Kidney capillary endothelial cell (primary cell): ENCODE measurements around the gene ZBTB43.
"Not testable (repeated sequence)": the region's sequence is repeated elsewhere in the genome, so short reads cannot be mapped to it uniquely, and the experiment has no call there.

Experiments
- DNase-seq: peaks from one replicate; pipeline ENCODE4 v3.0.0-alpha.2; 2018; ENCODE audit warnings: low spot score

The ZBTB43 gene

DNA sequence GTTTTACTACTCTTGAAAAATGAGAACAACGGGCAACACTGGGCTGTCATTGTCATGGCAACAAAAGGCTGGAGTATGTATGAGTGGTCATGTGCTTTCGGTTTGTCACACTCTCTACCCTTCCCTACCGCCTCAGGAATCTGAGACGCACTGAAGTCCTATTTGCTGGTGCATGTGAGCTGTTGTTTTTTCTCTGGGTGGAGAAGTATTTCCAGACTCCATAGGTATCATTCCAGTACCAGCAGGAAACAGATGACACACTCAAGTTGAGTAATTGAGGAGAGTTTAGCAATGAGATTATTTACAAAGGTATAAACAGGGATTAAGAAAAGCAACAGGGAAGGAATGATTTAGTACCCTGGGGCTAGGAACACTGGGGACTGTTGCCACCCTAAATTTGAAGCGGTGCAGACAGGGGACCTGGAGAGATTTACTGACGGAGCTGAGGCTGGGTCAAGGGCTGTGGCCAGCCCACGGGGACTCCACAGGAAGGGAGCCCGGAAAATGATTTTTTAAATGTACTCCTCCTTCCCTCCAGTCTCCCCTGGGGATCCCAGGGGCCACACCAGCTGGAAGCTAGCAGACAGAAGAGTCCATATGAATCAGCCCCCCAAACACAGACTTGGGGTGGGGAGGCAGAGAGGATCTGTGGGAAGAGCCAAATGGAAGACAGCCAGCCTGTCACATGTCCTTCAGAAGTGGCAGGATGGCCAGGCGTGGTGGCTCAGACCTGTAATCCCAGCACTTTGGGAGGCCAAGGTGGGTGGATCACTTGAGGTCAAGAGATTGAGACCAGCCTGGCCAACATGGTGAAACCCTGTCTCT is 13.2 kb upstream of the ZBTB43 start:
- DNase-seq = peak; percentile 30

DNA sequence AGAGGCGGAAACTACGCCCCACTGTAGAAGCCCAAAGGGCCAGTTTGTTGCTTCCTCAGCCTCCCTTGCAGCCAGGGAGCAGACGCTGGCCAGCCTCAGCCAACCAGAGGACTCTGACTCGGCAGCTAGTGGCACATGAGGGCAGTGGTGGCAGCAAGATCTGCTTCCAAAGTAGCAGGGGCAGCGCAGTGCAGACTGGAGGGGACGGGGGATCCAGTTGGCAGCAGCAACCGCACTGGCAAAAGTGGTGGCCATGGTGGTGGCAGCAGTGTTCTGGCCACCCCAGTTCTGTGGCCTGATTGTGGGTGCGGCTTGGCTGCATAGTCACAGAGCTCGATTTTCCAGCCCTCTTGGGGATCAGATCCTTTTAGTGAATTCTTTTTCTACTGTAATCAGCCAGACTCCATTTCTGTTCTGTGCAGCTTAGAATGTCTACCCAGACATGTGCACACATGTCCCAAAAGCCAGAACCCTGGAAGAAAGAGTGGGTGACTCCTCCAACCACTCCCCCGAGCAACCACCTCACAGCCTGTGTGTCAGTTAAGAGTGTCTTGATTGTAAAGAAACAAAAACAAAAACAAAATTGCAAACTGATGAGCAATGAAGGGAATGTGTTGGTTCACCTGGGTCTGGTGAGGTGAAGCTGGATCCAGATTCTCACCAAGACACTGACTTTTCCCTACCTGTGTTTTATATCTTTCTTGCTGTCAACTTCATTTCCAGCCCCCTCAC is 11.0 kb upstream of the ZBTB43 start:
- DNase-seq = no peak

DNA sequence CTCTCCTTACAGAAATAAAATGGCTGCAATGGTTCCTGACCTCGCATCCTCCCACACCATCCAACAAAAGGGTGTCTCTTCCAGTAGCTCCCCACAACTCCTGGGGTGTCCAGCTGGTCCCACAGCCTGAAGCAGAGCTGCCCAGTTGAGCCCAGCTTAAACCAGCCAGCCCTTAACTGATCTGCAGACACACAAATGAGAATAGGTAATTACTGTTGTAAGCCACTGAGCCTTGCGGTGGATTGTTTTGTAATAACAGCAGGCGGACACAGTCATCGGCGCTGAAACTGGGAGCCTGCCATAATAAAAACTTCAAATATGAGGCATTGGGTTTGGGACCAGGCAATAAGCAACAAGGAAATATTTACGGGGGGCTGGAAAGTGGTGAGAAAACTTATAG is 10.4 kb upstream of the ZBTB43 start:
- no peak for DNase-seq

DNA sequence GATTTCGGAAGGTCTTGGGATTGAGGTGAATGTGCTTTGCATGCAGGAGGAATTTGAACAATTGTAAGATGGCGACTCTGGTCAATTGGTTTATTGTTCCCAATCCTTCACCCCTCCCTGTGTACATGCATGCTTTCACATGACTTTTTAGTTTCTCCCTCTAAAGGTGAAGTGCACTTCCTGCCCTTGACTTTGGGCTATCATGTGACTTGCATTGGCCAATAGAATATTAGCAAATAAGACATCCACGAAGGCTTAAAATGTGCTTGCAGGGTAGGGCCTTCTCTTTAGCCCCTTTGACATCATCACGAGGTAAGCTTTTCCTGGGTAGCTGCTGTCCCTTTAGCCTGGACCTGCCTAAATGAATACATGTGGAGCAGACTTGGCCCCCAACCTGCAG is 8.1 kb upstream of the ZBTB43 start:
- DNase-seq = no peak

DNA sequence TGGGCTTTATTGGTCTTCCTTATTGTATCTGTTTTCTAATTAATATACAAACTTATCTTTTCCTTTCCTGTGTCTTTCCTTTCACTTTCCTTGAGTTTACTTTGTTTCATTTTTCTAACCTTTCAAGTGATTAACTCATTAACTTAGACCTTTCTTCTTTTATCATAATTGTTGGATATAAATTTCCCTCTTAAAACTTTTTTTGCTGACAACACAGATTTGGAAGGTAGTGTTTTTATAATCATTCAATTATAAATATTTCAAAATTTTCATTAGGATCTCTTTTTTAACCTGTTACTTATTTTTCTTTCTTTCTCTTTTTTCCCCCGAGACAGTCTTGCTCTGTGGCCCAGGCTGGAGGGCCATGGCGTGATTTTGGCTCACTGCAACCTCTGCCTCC is 6.9 kb upstream of the ZBTB43 start:
- no peak for DNase-seq

DNA sequence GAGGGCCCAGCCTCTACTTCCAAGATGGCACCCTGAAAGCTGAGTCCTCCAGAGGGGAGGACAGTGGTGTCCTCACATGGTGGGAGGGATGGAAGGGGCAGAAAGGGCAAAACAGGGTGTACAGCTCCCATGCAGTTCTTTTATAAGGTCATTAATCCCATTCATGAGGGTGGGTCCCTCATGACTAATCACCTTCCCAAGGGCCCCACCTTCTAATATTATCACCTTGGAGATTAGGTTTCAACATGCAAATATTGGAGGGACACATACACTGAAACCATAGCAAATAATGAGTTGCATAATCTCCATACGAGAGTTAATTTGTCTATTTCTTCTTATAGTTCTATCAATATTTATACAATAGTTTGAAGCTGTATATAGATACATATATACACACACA is 5.8 kb upstream of the ZBTB43 start:
- no peak for DNase-seq

DNA sequence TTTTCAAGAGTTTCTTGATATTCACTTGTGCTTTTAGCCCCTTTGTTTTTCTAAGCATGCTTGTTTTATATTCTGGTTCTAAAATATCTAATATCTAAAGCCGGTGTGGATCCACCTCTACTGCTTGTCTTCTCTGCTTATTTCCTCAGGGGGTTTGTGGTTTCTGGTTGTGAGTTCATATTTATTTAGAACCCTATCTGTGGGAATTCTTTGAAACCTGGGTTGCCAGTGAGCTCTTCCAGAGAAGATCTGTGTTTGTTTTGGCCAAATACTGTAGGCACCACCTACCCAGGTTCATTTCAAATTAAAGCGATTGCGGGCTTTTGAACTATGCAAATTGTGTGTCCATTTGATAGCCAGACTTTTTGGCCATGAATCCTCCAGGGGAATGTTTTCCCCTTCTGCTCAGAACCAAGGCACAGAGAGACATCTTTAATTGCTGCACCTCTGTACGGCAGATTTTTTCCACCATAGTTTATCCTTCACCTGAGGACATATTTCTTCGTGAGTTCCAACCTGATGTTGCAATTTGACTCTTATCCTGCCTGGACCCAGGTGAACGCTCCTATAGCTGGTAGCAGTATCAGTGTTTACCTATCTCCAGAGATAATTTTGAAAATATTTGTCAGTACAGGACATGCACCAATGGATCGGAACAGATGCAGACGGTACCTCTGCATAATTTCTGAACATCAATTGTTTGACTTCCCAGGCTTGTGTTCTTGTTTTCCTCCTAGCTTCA is 2.4 kb upstream of the ZBTB43 start:
- DNase-seq = no peak

DNA sequence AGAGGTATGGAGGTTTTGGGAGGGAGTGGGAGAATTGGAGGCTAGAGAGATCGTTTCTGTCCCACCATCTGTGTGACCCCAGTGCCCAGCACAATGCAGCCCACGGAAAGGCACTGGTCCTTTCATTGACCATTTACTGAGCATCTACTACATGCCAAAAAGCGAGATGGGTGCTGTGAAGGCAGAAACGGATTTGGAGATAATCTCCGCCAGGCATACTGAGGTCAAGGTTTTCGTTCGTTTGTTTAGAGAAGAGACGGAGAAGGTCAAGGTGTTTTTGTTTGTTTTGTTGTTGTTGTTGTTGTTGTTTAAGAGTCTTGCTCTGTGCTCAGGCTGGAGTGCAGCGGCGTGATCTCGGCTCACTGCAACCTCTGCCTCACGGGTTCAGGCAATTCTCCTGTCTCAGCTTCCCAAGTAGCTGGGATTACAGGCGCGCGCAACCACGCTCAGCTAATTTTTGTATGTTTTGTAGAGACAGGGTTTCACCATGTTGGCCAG is 593 bp upstream of the ZBTB43 start:
- DNase-seq = no peak

DNA sequence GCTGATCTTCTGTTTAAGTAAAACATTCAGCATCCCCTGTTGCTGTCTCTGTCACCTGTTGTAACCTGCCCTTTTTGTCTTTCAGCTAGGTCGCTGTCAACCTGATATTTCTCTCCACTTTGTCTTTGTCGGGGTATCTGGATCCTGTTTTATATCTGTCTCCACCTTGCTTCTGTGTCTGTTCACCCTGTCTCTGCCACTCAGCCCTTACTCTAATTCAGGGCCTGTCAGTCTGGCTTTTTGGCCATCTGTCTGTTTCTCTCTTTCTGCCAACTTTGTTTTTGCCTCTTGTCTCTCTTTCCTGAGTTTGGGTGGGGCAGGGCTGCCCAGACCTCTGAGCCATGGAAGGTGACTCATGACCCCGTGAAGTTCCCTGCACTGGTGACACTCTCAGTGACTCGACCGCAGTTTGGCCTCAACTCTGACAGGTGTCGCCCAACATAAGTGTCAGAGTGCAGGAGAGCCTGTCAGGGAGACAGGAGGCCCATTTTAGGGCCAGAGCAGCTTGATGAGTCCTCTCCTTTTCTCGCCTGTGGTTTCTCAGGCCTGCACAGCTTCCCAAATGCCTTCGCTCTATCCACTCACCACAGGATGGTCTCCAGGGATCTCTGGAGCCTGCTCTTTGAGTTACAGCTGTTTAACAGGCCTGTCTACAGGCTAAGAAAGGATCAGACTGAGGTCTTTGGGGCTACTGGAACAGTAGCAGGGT is 868 bp downstream of the ZBTB43 start:
- DNase-seq = peak; percentile 58

DNA sequence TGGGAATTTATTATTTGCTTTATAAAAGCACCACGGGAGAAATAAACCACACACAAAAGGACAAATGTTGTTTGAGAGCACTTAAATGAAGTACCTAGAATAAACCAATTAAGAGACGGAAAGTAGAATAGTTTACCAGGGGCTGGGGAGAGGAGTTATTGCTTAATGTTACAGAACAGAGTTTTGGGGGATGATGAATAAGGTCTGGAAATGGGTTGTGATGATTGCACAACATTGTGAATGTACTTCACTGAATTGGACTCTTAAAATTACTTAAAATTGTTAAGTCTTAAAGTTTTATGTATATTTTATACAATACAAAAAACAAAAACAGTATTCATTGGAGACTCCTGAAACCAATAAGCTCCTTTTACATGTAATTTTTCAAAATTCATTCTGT is 1.5 kb downstream of the ZBTB43 start:
- DNase-seq = no peak

DNA sequence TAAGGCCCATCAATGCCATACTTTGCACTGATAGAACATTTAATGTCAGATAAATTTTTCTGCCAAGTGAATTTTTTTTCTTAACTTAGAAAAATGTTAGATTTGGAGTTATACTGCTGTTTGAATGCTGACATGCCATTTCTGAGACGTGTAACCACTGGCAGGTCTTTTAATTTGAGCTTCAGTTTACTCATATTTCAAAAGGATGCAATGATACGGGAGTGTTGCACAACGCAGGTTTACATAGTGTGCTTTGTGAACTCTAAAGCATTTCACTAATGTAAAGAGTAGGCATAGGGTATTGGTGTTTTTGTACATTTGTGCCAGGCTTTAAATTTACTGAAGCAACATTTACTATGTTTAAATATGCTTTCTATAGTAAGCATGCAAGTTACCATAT is 4.2 kb downstream of the ZBTB43 start:
- no peak for DNase-seq

DNA sequence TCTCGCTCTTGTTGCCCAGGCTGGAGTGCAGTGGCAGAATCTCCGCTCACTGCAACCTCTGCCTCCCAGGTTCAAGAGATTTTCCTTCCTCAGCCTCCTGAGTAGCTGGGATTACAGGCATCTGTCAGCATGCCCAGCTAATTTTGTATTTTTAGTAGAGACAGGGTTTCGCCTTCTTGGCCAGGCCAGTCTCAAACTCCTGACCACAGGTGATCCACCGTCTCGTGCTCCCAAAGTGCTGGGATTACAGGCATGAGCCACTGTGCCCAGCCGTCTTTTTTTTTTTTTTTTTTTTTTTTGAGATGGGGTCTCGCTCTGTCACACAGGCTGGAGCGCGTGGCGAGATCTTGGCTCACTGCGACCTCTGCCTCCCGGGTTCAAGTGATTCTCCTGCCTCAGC is 5.4 kb downstream of the ZBTB43 start:
- DNase-seq = not testable (repeated sequence)

DNA sequence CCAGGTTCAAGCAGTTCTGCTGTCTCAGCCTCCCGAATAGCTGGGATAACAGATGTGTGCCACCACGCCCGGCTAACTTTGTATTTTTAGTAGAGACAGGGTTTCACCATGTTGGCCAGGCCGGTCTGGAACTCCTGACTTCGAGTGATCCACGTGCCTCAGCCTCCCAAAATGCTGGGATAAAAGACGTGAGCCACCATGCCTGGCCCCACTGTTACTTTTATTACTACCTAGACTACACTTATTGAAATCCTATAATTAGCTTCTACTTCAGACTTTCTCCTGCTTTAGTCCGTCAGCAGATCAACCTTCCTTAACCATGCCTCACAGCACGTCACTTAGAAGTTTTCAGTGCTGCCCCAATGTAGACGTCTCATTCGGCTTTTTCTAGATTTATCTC is 8.2 kb downstream of the ZBTB43 start:
- no peak for DNase-seq

DNA sequence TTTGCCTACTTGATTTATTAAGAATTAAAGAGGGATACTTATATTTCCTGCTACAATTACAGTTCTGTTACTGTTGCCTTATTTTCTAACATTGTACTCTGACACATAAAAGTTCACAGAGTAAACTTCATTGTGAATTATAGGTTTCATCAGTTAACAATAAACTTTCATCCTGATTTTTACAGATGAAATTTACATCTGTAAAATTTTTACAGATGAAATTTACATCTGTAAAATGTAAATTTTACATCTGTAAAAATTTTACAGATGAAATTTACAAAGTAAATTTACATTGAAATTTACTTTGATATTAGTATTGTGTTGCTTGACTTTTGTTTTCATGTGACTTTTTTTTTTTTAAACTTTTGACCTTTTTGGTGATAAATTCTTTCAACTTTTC is 9.3 kb downstream of the ZBTB43 start:
- DNase-seq = no peak

DNA sequence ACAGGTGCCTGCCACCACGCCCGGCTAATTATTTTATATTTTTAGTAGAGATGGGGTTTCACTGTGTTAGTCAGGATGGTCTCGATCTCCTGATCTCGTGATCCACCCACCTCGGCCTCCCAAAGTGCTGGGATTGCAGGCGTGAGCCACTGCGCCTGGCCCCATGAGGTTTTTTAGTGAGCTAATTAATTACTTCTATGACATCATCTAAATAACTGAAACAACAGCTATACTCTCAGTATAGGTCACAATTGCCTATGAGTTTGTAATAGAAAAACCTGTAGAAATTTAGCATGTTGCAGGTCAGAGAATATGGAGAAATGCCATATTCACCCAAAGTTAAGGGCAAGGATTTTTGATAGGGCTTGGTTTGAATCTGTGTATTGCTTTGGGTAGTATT is 12.8 kb downstream of the ZBTB43 start:
- not testable (repeated sequence) for DNase-seq

DNA sequence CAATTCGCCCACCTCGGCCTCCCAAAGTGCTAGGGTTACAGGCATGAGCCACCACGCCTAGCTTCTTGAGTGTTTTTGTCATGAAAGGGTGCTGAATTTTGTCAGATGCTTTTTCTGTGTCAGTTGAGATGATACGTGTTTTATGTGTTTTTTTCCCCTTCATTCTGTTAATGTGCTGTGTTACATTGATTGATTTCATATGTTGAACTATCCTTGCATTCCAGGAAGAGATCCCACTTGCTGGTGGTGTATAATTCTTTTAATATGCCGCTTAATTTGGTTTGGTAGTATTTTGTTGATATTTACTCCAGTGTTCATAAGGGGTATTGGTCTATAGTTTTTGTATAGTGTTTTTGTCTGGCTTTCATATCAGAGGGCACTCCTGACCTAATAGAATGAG is 13.6 kb downstream of the ZBTB43 start:
- no peak for DNase-seq

DNA sequence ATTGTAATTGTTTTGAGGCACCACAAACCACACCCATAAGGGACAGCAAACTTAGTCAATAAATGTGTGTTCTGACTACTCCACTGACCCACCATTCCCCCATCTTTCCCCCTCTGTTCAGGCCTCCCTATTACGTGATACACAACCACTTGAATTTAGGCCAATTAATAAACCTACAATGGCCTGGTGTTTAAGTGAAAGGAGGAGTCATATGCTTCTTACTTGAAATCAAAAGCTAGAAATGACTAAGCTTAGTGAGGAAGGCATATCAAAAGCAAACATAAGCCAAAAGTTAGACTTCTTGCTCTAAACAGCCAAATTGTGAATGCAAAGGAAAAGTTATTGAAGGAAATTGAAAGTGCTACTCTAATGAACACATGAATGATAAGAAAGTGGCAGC is 14.6 kb downstream of the ZBTB43 start:
- no peak for DNase-seq

DNA sequence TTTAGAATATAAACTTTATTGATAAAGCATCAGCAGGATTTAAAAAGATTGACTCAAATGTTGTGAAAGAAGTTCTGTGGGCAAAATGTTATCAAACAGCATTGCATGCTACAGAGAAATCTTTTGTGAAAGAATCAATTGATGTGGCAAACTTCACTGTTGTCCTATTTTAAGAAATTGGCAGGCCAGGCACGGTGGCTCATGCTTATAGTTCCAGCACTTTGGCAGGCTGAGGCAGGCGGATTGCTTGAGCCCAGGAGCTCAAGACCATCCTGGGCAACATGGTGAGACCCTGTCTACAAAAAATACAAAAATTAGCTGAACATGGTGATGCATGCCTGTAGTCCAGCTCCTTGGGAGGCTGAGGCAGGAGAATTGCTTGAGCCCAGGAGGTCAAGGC is 17.4 kb downstream of the ZBTB43 start:
- DNase-seq = no peak

DNA sequence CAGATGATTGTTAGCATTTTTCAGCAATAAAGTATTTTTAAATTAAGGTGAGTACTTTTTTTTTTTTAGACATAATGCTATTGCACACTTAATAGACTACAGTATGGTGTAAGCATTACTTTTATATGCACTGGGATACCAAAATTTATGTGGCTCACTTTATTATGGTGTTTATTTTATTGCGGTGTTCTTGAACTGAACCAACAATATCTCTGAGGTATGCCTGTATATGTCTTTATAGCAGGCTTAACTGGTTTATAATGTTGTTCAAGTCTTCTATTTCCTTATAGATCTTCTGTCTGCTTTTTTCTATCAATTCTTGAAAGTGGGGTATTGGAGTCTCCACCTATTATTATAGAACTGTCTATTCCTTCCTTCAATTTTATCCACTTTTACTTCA is 18.0 kb downstream of the ZBTB43 start:
- DNase-seq = no peak

DNA sequence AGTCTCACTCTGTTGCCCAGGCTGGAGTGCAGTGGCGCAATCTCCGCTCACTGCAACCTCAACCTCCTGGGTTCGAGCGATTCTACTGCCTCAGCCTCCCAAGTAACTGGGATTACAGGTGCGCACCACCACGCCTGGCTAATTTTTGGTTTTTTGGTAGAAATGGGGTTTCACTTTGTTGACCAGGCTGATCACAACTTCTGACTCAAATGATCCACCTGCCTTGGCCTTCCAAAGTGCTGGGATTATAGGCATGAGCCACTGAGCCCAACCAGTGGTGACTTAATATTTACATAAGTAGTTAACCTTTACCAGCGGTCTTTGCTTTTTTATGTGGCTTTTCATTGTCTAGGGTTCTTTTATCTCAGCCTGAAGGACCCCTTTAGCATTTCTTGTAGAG is 19.2 kb downstream of the ZBTB43 start:
- DNase-seq = not testable (repeated sequence)

DNA sequence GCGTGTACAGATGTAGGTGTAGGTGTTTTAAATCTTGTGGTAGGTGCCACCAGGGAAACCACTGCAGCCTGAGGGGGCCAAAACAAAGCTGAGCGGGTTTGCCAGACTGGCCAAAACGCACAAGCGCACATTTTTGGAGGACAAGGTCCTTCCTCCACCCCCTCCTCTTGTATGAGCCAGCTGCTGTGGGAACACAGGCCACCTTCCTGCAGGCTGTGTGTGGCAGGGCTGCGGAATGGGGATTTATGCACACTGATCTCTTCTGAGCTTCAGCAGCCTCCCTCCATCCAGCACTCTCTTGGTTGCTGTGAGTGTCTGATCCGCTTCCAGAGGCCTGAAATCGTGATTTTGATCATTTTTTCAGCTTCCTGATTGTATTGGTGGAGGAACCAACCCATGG is 22.4 kb downstream of the ZBTB43 start:
- no peak for DNase-seq

DNA sequence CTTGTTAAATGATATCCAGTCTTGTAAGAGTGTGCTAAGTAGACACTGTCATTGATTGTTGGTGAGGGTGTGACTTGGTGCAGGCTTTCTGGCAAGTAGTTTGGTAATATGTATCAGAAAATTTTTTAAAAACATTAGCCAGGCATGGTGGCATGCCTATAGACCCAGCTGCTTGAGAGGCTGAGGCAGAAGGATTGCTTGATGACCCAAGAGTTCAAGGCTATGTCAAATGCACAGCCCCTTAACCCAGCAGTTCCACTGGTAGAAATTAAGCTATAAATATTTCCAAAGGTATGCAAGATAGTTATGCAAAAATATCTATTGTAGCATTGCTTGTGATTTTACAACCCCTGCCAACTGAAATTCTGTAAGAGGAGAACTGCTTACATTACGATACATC is 24.2 kb downstream of the ZBTB43 start:
- DNase-seq = no peak
